HEK293 (cell line): ENCODE data around the gene ZEB2.

ENCODE experiments used
- CTCF ChIA-PET: fragments of 350-600 bp; formaldehyde crosslinking; extraction: SDS; loops from one replicate; lab custom pipeline; 2021; ENCODE audit warnings: antibody characterized with exemption; lab: Yijun Ruan, JAX
- POLR2A ChIA-PET: fragments of 300-600 bp; formaldehyde crosslinking; extraction: SDS; loops from one replicate; lab custom pipeline; 2020; ENCODE audit warnings: antibody characterized with exemption, inconsistent platforms; lab: Yijun Ruan, JAX
- H3K27ac ChIP-seq: fragments of 200-500 bp; sonication (Bioruptor generic); 2 replicates; pipeline ENCODE4 v1.5.1; 2014; ENCODE audit warnings: low read depth, low read length, control low read depth, inconsistent platforms; ENCODE audit errors: extremely low read depth
- H3K36me3 ChIP-seq, 2 experiments: fragments of 200-500 bp in 1 of 2; sonication (Bioruptor generic) in 1 of 2; 1 replicate in 1 of 2; 2 replicates in 1 of 2; pipeline ENCODE4 v1.5.1; 2014 to 2017; ENCODE audit warnings: inconsistent platforms in 2 of 2, low read length in 2 of 2; ENCODE audit not compliant: control insufficient read depth in 2 of 2, insufficient read depth in 1 of 2
- H3K4me1 ChIP-seq: fragments of 200-500 bp; sonication (Bioruptor generic); 2 replicates; pipeline ENCODE4 v1.5.1; 2014; ENCODE audit warnings: mild to moderate bottlenecking, low read length, inconsistent platforms; ENCODE audit not compliant: control insufficient read depth, insufficient read depth
- H3K4me3 ChIP-seq: 2 replicates; pipeline ENCODE4 v1.5.1; 2011; ENCODE audit warnings: low read depth, mild to moderate bottlenecking, control low read depth, low read length, moderate library complexity
- H3K9me3 ChIP-seq: fragments of 200-500 bp; sonication (Bioruptor generic); 2 replicates; pipeline ENCODE4 v1.5.1; 2014; ENCODE audit warnings: low read depth, low read length, inconsistent platforms; ENCODE audit not compliant: control insufficient read depth, insufficient read depth
- AEBP2 ChIP-seq: fragments of 450-650 bp; formaldehyde crosslinking; IDR thresholded peaks from 2 replicates; pipeline ENCODE4 v1.5.1; 2016; ENCODE audit warnings: missing biosample characterization, missing genetic modification characterization, borderline replicate concordance
- CTCF ChIP-seq: fragments of 450-650 bp; formaldehyde crosslinking; IDR thresholded peaks from 2 replicates; pipeline ENCODE4 v1.5.1; 2016; ENCODE audit warnings: missing biosample characterization, missing genetic modification characterization
- OSR2 ChIP-seq: fragments of 450-650 bp; formaldehyde crosslinking; IDR thresholded peaks from 2 replicates; pipeline ENCODE4 v1.5.1; 2016; ENCODE audit warnings: missing biosample characterization, missing genetic modification characterization
- PBX3 ChIP-seq: sonication (generic); formaldehyde crosslinking; IDR thresholded peaks from 2 replicates; pipeline ENCODE4 v1.8.1; 2022; ENCODE audit warnings: mild to moderate bottlenecking, moderate library complexity, missing genetic modification reagents
- PRDM2 ChIP-seq: fragments of 450-650 bp; formaldehyde crosslinking; IDR thresholded peaks from 2 replicates; pipeline ENCODE4 v1.5.1; 2016; ENCODE audit warnings: missing biosample characterization, missing genetic modification characterization, borderline replicate concordance
- PRDM6 ChIP-seq: fragments of 450-650 bp; formaldehyde crosslinking; IDR thresholded peaks from 2 replicates; pipeline ENCODE4 v1.5.1; 2017; ENCODE audit warnings: missing biosample characterization, missing genetic modification characterization
- RBAK ChIP-seq: fragments of 450-650 bp; formaldehyde crosslinking; IDR thresholded peaks from 2 replicates; pipeline ENCODE4 v1.5.1; 2016; ENCODE audit warnings: missing biosample characterization, missing genetic modification characterization
- SP2 ChIP-seq: fragments of 450-650 bp; formaldehyde crosslinking; IDR thresholded peaks from 2 replicates; pipeline ENCODE4 v1.5.1; 2016; ENCODE audit warnings: missing biosample characterization, missing genetic modification characterization
- WT1 ChIP-seq: fragments of 450-650 bp; formaldehyde crosslinking; IDR thresholded peaks from 2 replicates; pipeline ENCODE4 v1.5.1; 2016; ENCODE audit warnings: missing biosample characterization, missing genetic modification characterization
- ZBTB1 ChIP-seq: fragments of 450-650 bp; formaldehyde crosslinking; IDR thresholded peaks from 2 replicates; pipeline ENCODE4 v1.5.1; 2016; ENCODE audit warnings: missing biosample characterization, missing genetic modification characterization
- ZFP37 ChIP-seq: fragments of 450-650 bp; formaldehyde crosslinking; IDR thresholded peaks from 2 replicates; pipeline ENCODE4 v1.5.1; 2016; ENCODE audit warnings: missing biosample characterization, missing genetic modification characterization
- ZNF211 ChIP-seq: fragments of 450-650 bp; formaldehyde crosslinking; IDR thresholded peaks from 2 replicates; pipeline ENCODE4 v1.5.1; 2016; ENCODE audit warnings: low read depth, missing biosample characterization, missing genetic modification characterization
- ZNF221 ChIP-seq: fragments of 450-650 bp; formaldehyde crosslinking; IDR thresholded peaks from 2 replicates; pipeline ENCODE4 v1.5.1; 2017; ENCODE audit warnings: missing biosample characterization, missing genetic modification characterization, borderline replicate concordance
- ZNF239 ChIP-seq: fragments of 450-650 bp; formaldehyde crosslinking; IDR thresholded peaks from 2 replicates; pipeline ENCODE4 v1.5.1; 2016; ENCODE audit warnings: missing biosample characterization, missing genetic modification characterization
- ZNF398 ChIP-seq: fragments of 450-650 bp; formaldehyde crosslinking; IDR thresholded peaks from 2 replicates; pipeline ENCODE4 v1.5.1; 2017; ENCODE audit warnings: missing biosample characterization, missing genetic modification characterization
- ZNF473 ChIP-seq: fragments of 450-650 bp; formaldehyde crosslinking; IDR thresholded peaks from 2 replicates; pipeline ENCODE4 v1.5.1; 2017; ENCODE audit warnings: missing biosample characterization, missing genetic modification characterization
- ZNF580 ChIP-seq: fragments of 450-650 bp; formaldehyde crosslinking; IDR thresholded peaks from 2 replicates; pipeline ENCODE4 v1.5.1; 2016; ENCODE audit warnings: missing biosample characterization, missing genetic modification characterization
- ZNF600 ChIP-seq: fragments of 450-650 bp; formaldehyde crosslinking; IDR thresholded peaks from 2 replicates; pipeline ENCODE4 v1.5.1; 2016; ENCODE audit warnings: missing biosample characterization, missing genetic modification characterization
- ZNF843 ChIP-seq: fragments of 450-650 bp; formaldehyde crosslinking; IDR thresholded peaks from 2 replicates; pipeline ENCODE4 v1.5.1; 2016; ENCODE audit warnings: missing biosample characterization, missing genetic modification characterization
- ZSCAN18 ChIP-seq: fragments of 450-650 bp; formaldehyde crosslinking; IDR thresholded peaks from 2 replicates; pipeline ENCODE4 v1.5.1; 2016; ENCODE audit warnings: missing biosample characterization, missing genetic modification characterization

ZEB2 gene

GRCh38 chr2:144358979-144359541 is 160.9 kb downstream of the ZEB2 start (continued):
- TF ChIP-seq ZBTB1: no peak
- no peak for TF ChIP-seq AEBP2 (tag by site-specific recombination)
- TF ChIP-seq CTCF (tag by site-specific recombination): no peak
- TF ChIP-seq ZNF211 (tag by site-specific recombination): no peak
- TF ChIP-seq ZNF843 (tag by site-specific recombination): no peak
- TF ChIP-seq WT1 (tag by site-specific recombination): no peak
- TF ChIP-seq ZNF473 (tag by site-specific recombination): no peak
- TF ChIP-seq ZNF580: no peak
- TF ChIP-seq ZNF239: no peak
- no peak for TF ChIP-seq ZNF600 (tag by site-specific recombination)

- ChIA-PET CTCF (no interaction called here), POLR2A (interaction anchor here (1.0 kb wide), 1 partner anchor 10 kb away, joined by 4 read pairs; no protein-coding TSS in a partner anchor)
- Histone ChIP-seq H3K9me3 (no peaks in the 10 kb centered on the region), H3K27ac (no peak overlapping the region), H3K4me3 (no peak overlapping the region), H3K4me1 (no peaks in the 10 kb centered on the region), H3K36me3 (no peaks in the 10 kb centered on the region)
- TF ChIP-seq OSR2: no peak
- TF ChIP-seq PBX3 (CRISPR knock-in tag): no peak
- TF ChIP-seq RBAK (tag by site-specific recombination): no peak
- TF ChIP-seq PRDM2 (tag by site-specific recombination): no peak
- TF ChIP-seq ZNF239: no peak
- no peak for TF ChIP-seq ZFP37 (tag by site-specific recombination)
- no peak for TF ChIP-seq ZSCAN18 (tag by site-specific recombination)
- no peak for TF ChIP-seq ZNF398
- TF ChIP-seq ZNF221 (tag by site-specific recombination): no peak
- no peak for TF ChIP-seq PRDM6 (tag by site-specific recombination)
- no peak for TF ChIP-seq SP2 (tag by site-specific recombination)
Observed at GRCh38 chr2:144358374-144358964, 161.4 kb downstream of the ZEB2 start.
